HG02798 (cell line): Measurements from ENCODE around the gene GBP7.

Source experiments
- ATAC-seq: cut with Tn5 transposase; IDR thresholded peaks from one replicate; pipeline ENCODE4 v1.9.1; 2021; ENCODE audit warnings: mild to moderate bottlenecking; ENCODE audit not compliant: unreplicated experiment, poor library complexity

Gene GBP7

GRCh38 chr1:89125913-89126580 is 49.8 kb downstream of the GBP7 start, which contains the start of gene GBP2:
Gene GBP2, minus strand, starts transcription at chr1:89126114. Its CDS starts 4,148 bp downstream, at chr1:89121966.
- ATAC-seq = peak; percentile 80

- ATAC-seq = peak; percentile 34
These were observed 50.4 kb downstream of the GBP7 start for GRCh38 chr1:89125240-89125912.

DNA sequence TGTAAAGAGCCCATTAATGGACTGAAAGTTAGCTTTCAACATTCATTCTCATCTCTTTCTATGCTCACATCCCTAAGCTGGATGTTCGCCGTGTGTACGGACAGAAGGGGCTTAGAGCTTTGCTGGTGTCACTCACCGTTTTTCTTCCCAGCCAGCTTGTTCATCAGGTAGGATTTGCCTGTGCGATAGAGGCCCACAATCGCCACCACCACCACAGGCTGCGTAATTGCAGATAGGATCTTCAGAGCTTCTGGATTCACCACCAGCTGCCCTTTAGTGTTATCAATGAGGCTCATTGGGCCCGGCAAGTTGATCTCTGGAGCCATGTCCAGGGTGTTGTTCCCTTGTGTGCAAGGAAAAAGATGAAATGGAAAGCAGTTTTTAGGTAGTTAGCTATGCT is 54.2 kb downstream of the GBP7 start:
- ATAC-seq = no peak

DNA sequence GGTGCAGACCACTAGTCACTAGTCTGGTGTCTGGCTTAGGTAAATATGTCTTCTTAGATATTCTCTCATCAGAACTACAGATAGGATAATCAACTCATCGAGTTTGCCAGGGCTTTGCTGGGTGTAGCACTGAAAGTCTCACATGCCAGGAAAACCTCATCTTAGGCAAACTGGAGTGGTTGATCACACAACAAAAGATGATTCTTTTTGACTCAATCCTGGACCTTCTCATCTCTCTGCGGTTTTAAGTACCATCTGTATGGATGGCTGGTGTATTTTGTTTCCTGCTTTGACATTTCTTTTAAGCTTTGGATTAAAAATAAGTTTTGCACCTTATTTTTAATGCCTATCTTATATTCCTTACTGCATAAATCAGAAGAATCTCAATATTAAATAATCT is 61.1 kb downstream of the GBP7 start:
- no peak for ATAC-seq

DNA sequence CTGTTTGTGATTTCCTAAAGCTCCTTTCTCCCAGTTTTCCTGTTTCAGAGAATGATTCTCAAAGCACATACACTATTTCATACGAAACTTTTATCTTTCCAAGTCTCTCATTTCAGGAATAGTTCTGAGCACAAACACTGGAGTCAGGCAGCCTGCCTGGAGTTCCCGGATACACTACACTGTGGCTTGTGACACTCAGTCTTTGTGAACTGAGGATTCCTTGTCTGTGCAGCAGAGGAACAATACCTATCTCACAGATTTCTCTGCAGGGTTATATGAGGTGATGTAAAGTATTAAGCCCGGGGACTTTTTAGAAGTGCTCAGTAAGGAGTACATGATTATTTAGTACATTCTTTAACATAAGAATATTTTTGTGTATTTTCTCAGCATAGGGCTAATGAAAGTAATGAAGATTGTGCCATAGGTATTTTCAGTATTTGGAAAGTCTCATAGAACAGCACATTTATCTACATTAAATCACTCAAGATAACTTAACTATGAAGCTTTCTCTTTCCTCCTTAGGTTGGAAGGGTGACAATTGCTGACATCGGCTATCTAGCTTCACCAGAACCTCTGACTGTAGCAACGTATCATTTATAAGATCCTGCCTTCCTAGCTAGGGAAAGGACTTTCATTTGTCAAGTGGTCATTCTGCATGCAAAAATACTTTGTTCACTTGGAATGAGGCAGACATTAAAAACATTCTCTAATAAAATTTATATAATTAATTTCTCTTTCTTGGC is 62.8 kb downstream of the GBP7 start:
- no peak for ATAC-seq

- no peak for ATAC-seq
These were observed 71.1 kb downstream of the GBP7 start for GRCh38 chr1:89104687-89105086.

GRCh38 chr1:89104147-89104546 is 71.7 kb downstream of the GBP7 start:
- no peak for ATAC-seq

DNA sequence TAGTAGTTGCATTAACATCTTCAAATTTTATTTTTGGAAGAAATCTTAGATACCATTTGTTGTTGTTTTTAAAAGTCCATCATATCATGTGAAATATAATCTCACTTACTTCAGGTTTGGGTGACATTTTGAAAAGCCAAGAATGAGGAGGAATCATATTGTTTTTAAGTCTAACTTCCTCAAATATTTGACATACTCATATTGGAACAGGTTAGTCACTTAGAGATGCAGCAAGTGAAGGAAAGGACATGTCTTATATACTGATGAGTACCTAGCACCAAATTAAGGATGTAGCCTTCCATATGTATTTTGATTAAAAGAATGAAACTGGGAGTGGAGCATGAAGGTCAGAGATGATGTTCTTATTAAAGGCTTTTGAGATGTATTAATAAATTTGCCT is 73.8 kb downstream of the GBP7 start:
- no peak for ATAC-seq

- ATAC-seq = no peak
These were observed 75.4 kb downstream of the GBP7 start for GRCh38 chr1:89100412-89100811.

- ATAC-seq = no peak
These were observed 76.9 kb downstream of the GBP7 start for GRCh38 chr1:89098857-89099256.

DNA sequence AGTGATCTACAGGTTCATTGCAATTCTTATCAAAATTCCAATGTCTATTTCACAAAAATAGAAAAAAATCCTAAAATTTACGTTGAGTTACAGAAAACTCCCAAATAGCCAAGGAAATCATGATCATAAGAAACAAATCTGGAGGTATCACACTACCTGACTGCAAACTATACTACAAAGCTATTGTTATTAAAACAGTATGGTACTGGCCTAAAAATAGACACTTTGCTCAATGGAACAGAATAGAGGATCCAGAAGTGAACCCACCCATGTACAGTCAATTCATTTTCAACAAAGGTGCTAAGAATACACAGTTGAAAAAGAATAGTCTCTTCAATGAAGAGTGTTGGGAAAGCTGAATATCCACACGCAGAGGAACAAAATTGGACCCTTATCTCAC is 80.1 kb downstream of the GBP7 start:
- no peak for ATAC-seq

DNA sequence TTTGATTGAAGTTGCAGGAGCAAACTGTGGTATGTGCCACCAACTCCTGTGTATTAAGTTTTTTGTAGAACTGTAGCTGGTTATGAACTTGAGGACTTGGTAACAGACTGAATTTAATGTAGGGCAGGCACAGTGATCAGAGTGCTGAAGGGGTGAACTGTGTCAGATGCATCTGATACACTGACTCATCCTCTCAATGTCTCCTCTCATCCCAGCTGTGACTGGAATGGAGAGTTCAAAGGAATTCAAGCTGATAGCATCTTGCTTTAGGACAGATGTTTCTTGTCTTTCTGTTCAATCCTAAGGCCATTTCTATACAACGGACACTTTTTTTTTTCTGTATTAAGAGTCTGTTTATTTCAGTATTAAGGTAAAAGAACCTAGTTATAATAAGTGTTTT is 85.8 kb downstream of the GBP7 start:
- ATAC-seq = no peak

- no peak for ATAC-seq
These were observed 87.2 kb downstream of the GBP7 start for GRCh38 chr1:89088572-89088971.

DNA sequence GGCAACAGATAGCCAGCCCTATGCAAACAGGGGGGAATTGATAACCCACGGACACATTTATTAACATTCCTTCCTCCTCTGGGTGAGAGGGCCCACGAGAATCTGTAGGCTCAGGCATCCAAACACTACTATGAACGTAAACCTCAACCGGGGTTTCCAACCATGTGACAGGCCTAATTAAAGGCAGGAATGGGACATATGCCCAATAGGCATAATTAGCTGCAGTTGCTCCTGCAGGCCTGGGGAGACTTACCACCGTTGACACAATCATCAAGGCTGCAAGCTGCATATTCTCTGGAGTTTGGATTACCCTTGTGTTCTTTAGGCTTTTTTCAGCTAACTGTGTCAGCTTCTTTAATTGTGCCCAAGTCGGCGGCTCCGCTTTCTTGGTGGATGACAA is 88.6 kb downstream of the GBP7 start:
- no peak for ATAC-seq

- no peak for ATAC-seq
These were observed 90.0 kb downstream of the GBP7 start for GRCh38 chr1:89085781-89086180.
